OCI-LY1 (cell line): ENCODE measurements around the gene MYH7B.

ENCODE experiments used
- H2AFZ ChIP-seq: fragments of 200-600 bp; sonication (generic), shearing (Covaris generic); 2 replicates; pipeline ENCODE4 v1.6.0; 2014; ENCODE audit warnings: antibody characterized with exemption, mild to moderate bottlenecking, low read length
- H3F3A ChIP-seq: fragments of 200-600 bp; sonication (generic), shearing (Covaris generic); 2 replicates; pipeline ENCODE4 v1.6.0; 2014; ENCODE audit warnings: mild to moderate bottlenecking, antibody characterized with exemption, low read length, moderate library complexity; ENCODE audit not compliant: insufficient read depth
- H3K27ac ChIP-seq: fragments of 200-600 bp; sonication (generic); 2 replicates; pipeline ENCODE4 v1.5.1; 2014; ENCODE audit warnings: low read length, mixed run types, mild to moderate bottlenecking, low read depth; ENCODE audit not compliant: poor library complexity, severe bottlenecking
- H3K27me3 ChIP-seq: fragments of 200-600 bp; sonication (generic); 2 replicates; pipeline ENCODE4 v1.6.0; 2014; ENCODE audit warnings: antibody characterized with exemption, mild to moderate bottlenecking, low read length, moderate library complexity; ENCODE audit not compliant: insufficient read depth
- H3K36me3 ChIP-seq: fragments of 200-600 bp; sonication (generic); 2 replicates; pipeline ENCODE4 v1.6.1; 2014; ENCODE audit warnings: mild to moderate bottlenecking, antibody characterized with exemption, low read length, moderate library complexity, mixed read lengths; ENCODE audit not compliant: insufficient read depth
- H3K4me1 ChIP-seq: fragments of 200-600 bp; sonication (generic); 2 replicates; pipeline ENCODE4 v1.5.1; 2014; ENCODE audit warnings: mild to moderate bottlenecking, low read length, moderate library complexity; ENCODE audit not compliant: insufficient read depth, severe bottlenecking
- H3K4me2 ChIP-seq: fragments of 200-600 bp; sonication (generic), shearing (Covaris generic); 2 replicates; pipeline ENCODE4 v1.6.1; 2014; ENCODE audit warnings: low read length
- H3K4me3 ChIP-seq: fragments of 200-600 bp; sonication (generic); 2 replicates; pipeline ENCODE4 v1.5.1; 2014; ENCODE audit warnings: low read length, low read depth, mild to moderate bottlenecking, mixed read lengths; ENCODE audit not compliant: poor library complexity, severe bottlenecking
- H3K79me2 ChIP-seq: fragments of 200-600 bp; shearing (Covaris generic); 2 replicates; pipeline ENCODE4 v1.6.1; 2016; ENCODE audit warnings: mixed run types, low read length, mixed read lengths; ENCODE audit not compliant: insufficient read depth
- H3K9ac ChIP-seq: fragments of 200-600 bp; sonication (generic), shearing (Covaris generic); 2 replicates; pipeline ENCODE4 v1.6.1; 2014; ENCODE audit warnings: mild to moderate bottlenecking, low read length, mixed read lengths
- H3K9me2 ChIP-seq: fragments of 200-600 bp; sonication (generic), shearing (Covaris generic); 2 replicates; pipeline ENCODE4 v1.6.1; 2014; ENCODE audit warnings: low read depth, mild to moderate bottlenecking, low read length, mixed read lengths
- H3K9me3 ChIP-seq: fragments of 200-600 bp; shearing (Covaris generic); 2 replicates; pipeline ENCODE4 v1.6.1; 2014; ENCODE audit warnings: low read length, mixed read lengths
- H4K20me1 ChIP-seq: fragments of 200-600 bp; sonication (generic), shearing (Covaris generic); 2 replicates; pipeline ENCODE4 v1.6.0; 2016; ENCODE audit warnings: mild to moderate bottlenecking, low read length; ENCODE audit not compliant: insufficient read depth
- EZH2 ChIP-seq: fragments of 200-600 bp; sonication (generic), shearing (Covaris generic); IDR thresholded peaks from 2 replicates; pipeline ENCODE4 v1.8.0; 2017; ENCODE audit warnings: borderline replicate concordance, mixed run types, mild to moderate bottlenecking, antibody characterized with exemption, low read length, moderate library complexity, mixed read lengths
- TF ChIP-seq, protein P1 (sequence below): fragments of 200-600 bp; sonication (generic), shearing (Covaris generic); IDR thresholded peaks from 2 replicates; pipeline ENCODE4 v1.5.1; 2017; ENCODE audit warnings: mild to moderate bottlenecking, antibody characterized with exemption, low read length, moderate library complexity, mixed read lengths

Gene MYH7B

GRCh38 chr20:35004051-35004725 lies 48.5 kb downstream of the MYH7B start:
- Histone ChIP-seq H3K4me3 (no peak overlapping the region), H3K9me3 (no peaks in the 10 kb centered on the region), H3K4me2 (no peak overlapping the region), H3K4me1 (no peaks in the 10 kb centered on the region), H3K9me2 (no peaks in the 10 kb centered on the region), H3K36me3 (peaks cover 76% of the 10 kb centered on the region), H4K20me1 (no peaks in the 10 kb centered on the region), H2AFZ (no peak overlapping the region), H3K79me2 (no peaks in the 10 kb centered on the region), H3K27me3 (no peaks in the 10 kb centered on the region), H3K9ac (no peak overlapping the region), H3K27ac (no peak overlapping the region), H3F3A (no peaks in the 10 kb centered on the region)
- no peak for TF ChIP-seq EZH2
- TF ChIP-seq, protein P1, sequence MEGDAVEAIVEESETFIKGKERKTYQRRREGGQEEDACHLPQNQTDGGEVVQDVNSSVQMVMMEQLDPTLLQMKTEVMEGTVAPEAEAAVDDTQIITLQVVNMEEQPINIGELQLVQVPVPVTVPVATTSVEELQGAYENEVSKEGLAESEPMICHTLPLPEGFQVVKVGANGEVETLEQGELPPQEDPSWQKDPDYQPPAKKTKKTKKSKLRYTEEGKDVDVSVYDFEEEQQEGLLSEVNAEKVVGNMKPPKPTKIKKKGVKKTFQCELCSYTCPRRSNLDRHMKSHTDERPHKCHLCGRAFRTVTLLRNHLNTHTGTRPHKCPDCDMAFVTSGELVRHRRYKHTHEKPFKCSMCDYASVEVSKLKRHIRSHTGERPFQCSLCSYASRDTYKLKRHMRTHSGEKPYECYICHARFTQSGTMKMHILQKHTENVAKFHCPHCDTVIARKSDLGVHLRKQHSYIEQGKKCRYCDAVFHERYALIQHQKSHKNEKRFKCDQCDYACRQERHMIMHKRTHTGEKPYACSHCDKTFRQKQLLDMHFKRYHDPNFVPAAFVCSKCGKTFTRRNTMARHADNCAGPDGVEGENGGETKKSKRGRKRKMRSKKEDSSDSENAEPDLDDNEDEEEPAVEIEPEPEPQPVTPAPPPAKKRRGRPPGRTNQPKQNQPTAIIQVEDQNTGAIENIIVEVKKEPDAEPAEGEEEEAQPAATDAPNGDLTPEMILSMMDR: no peak

- H4K20me1 ChIP-seq: no peaks in the 10 kb centered on the region
- H3K4me3 ChIP-seq: no peak overlapping the region
- no peak overlapping the region for H3K9ac ChIP-seq
- TF ChIP-seq EZH2: no peak
- TF ChIP-seq, protein P1: no peak
- H3K9me3 ChIP-seq: no peaks in the 10 kb centered on the region
- H3K4me2 ChIP-seq: no peak overlapping the region
- no peaks in the 10 kb centered on the region for H3K9me2 ChIP-seq
- no peaks in the 10 kb centered on the region for H3K4me1 ChIP-seq
- H3K79me2 ChIP-seq: no peaks in the 10 kb centered on the region
- H3K36me3 ChIP-seq: peaks cover 76% of the 10 kb centered on the region
- H3K27me3 ChIP-seq: no peaks in the 10 kb centered on the region
- H3F3A ChIP-seq: no peaks in the 10 kb centered on the region
- no peak overlapping the region for H2AFZ ChIP-seq
- H3K27ac ChIP-seq: no peak overlapping the region
Measured at GRCh38 chr20:35004749-35005462, 49.2 kb downstream of the MYH7B start.
